HCT116 (cell line): Measurements from ENCODE around the gene NR1D2. TPM values are rescaled to one million over a fixed set of nuclear protein-coding genes. Genes with fewer than 3 reads are reported as not detected.

Source experiments
- ATAC-seq: fragments of 200-7000 bp; cut with Tn5 transposase; 2 replicates; pipeline ENCODE4 v1.9.1; 2020; ENCODE audit warnings: mild to moderate bottlenecking, moderate library complexity
- BruUV-seq: library from RNA; stranded (reverse); fragments of 400-500 nt; replicated peaks from 2 replicates; lab custom pipeline; 2021; lab: Mats Ljungman, UMichigan
- CTCF ChIA-PET: fragments of 300-600 bp; sonication (Branson Sonifier 250); formaldehyde crosslinking; loops from one replicate; lab custom pipeline; 2021; ENCODE audit warnings: antibody characterized with exemption; lab: Charles Lee
- POLR2A ChIA-PET: fragments of 300-600, 350-600 bp; sonication (Branson Sonifier 250); formaldehyde crosslinking; loops from one replicate; lab custom pipeline; 2021; ENCODE audit warnings: antibody characterized with exemption; lab: Charles Lee
- RAD21 ChIA-PET, 2 experiments: fragments of 300-600 bp; sonication (Branson Sonifier 250); formaldehyde crosslinking; loops; one replicate each; lab custom pipeline; 2023; ENCODE audit warnings: low total read pairs in 2 of 2; ENCODE audit not compliant: uncharacterized antibody in 2 of 2, unreplicated experiment in 2 of 2, low non-redundant PET in 1 of 2; lab: Charles Lee
- DNase-seq: peaks from one replicate; pipeline ENCODE4 v3.0.0-alpha.2; 2010; ENCODE audit warnings: low read depth, low spot score
- H2AFZ ChIP-seq: fragments of 200-600 bp; shearing (Covaris generic), sonication (generic); 2 replicates; pipeline ENCODE4 v1.6.1; 2017; ENCODE audit warnings: low read depth, mixed run types, mixed read lengths, antibody characterized with exemption, low read length; ENCODE audit not compliant: poor library complexity, severe bottlenecking
- H3K27ac ChIP-seq: 2 replicates; pipeline ENCODE4 v1.5.1; 2012; ENCODE audit warnings: low read depth, low read length
- H3K27me3 ChIP-seq: fragments of 200-600 bp; sonication (generic); 2 replicates; pipeline ENCODE4 v1.6.1; 2016; ENCODE audit warnings: mixed run types, low read length, mixed read lengths; ENCODE audit not compliant: insufficient read depth
- H3K36me3 ChIP-seq, 2 experiments: fragments of 200-500 bp in 1 of 2; fragments of 200-600 bp in 1 of 2; sonication (Bioruptor generic) in 1 of 2; sonication (generic) in 1 of 2; 2 replicates each; pipeline versions ENCODE4 v1.5.1 to v1.6.1; 2014 to 2016; ENCODE audit warnings: low read length in 2 of 2, inconsistent platforms in 1 of 2, mixed read lengths in 1 of 2, mixed run types in 1 of 2; ENCODE audit not compliant: insufficient read depth in 2 of 2, control insufficient read depth in 1 of 2
- H3K4me1 ChIP-seq, 2 experiments: fragments of 200-600 bp in 1 of 2; sonication (generic) in 1 of 2; 2 replicates each; pipeline versions ENCODE4 v1.5.1 to v1.6.1; 2012 to 2017; ENCODE audit warnings: low read length in 2 of 2, inconsistent platforms in 1 of 2, mild to moderate bottlenecking in 1 of 2, mixed read lengths in 1 of 2, mixed run types in 1 of 2, moderate library complexity in 1 of 2; ENCODE audit not compliant: insufficient read depth in 2 of 2, control insufficient read depth in 1 of 2
- H3K4me2 ChIP-seq: fragments of 200-600 bp; sonication (generic); 2 replicates; pipeline ENCODE4 v1.6.1; 2017; ENCODE audit warnings: mixed run types, low read length, mixed read lengths
- H3K4me3 ChIP-seq, 2 experiments: fragments of 200-600 bp in 1 of 2; sonication (generic) in 1 of 2; replicated peaks in 1 of 2; 2 replicates each; pipeline ENCODE4 v1.5.1; 2011 to 2016; ENCODE audit warnings: low read length in 2 of 2, control low read depth in 1 of 2, low read depth in 1 of 2, mild to moderate bottlenecking in 1 of 2, mixed read lengths in 1 of 2, mixed run types in 1 of 2
- H3K79me2 ChIP-seq: fragments of 200-600 bp; sonication (generic); 2 replicates; pipeline ENCODE4 v1.6.1; 2017; ENCODE audit warnings: mild to moderate bottlenecking, mixed run types, low read length, moderate library complexity, mixed read lengths; ENCODE audit not compliant: insufficient read depth
- H3K9ac ChIP-seq: fragments of 200-600 bp; sonication (generic); 2 replicates; pipeline ENCODE4 v1.6.1; 2016; ENCODE audit warnings: low read length, mixed read lengths
- H3K9me2 ChIP-seq: fragments of 200-600 bp; sonication (generic), shearing (Covaris generic); 2 replicates; pipeline ENCODE4 v1.6.1; 2017; ENCODE audit warnings: mixed run types, mild to moderate bottlenecking, moderate library complexity; ENCODE audit not compliant: insufficient read depth
- H3K9me3 ChIP-seq, 2 experiments: fragments of 200-500 bp in 1 of 2; fragments of 200-600 bp in 1 of 2; sonication (Bioruptor generic) in 1 of 2; sonication (generic) in 1 of 2; 2 replicates each; pipeline ENCODE4 v1.6.1; 2014 to 2017; ENCODE audit warnings: low read length in 2 of 2, mixed read lengths in 2 of 2, inconsistent platforms in 1 of 2, low read depth in 1 of 2, mild to moderate bottlenecking in 1 of 2, mixed run types in 1 of 2, moderate library complexity in 1 of 2; ENCODE audit not compliant: control insufficient read depth in 1 of 2, insufficient read depth in 1 of 2
- H4K20me1 ChIP-seq: fragments of 200-600 bp; sonication (generic), shearing (Covaris generic); 2 replicates; pipeline ENCODE4 v1.6.1; 2017; ENCODE audit warnings: mixed run types, mild to moderate bottlenecking, moderate library complexity; ENCODE audit not compliant: insufficient read depth
- ATF3 ChIP-seq: IDR thresholded peaks from 2 replicates; pipeline ENCODE4 v1.6.1; 2012
- EGR1 ChIP-seq: IDR thresholded peaks from 2 replicates; pipeline ENCODE4 v1.6.1; 2012; ENCODE audit warnings: low read depth
- ELF1 ChIP-seq: IDR thresholded peaks from 2 replicates; pipeline ENCODE4 v1.6.1; 2012; ENCODE audit warnings: low read depth, borderline replicate concordance
- EZH2 ChIP-seq: fragments of 200-600 bp; sonication (generic); IDR thresholded peaks from 2 replicates; pipeline ENCODE4 v1.6.1; 2017; ENCODE audit warnings: antibody characterized with exemption, mixed run types
- EZH2phosphoT487 ChIP-seq: fragments of 200-600 bp; IDR thresholded peaks from 2 replicates; pipeline ENCODE4 v1.6.1; 2018; ENCODE audit warnings: antibody characterized with exemption, borderline replicate concordance
- FOSL1 ChIP-seq: IDR thresholded peaks from 2 replicates; pipeline ENCODE4 v1.6.1; 2012; ENCODE audit warnings: low read depth
- JUND ChIP-seq: IDR thresholded peaks from 2 replicates; pipeline ENCODE4 v1.6.1; 2012
- MAX ChIP-seq: IDR thresholded peaks from 2 replicates; pipeline ENCODE4 v1.6.1; 2012
- POLR2A ChIP-seq: IDR thresholded peaks from 2 replicates; pipeline ENCODE4 v1.7.0; 2011; ENCODE audit warnings: borderline replicate concordance; ENCODE audit not compliant: insufficient read depth, insufficient read length; ENCODE audit errors: extremely low read depth
- RAD21 ChIP-seq: IDR thresholded peaks from 2 replicates; pipeline ENCODE4 v1.6.1; 2012; ENCODE audit warnings: low read depth, mild to moderate bottlenecking
- SIN3A ChIP-seq: IDR thresholded peaks from 2 replicates; pipeline ENCODE4 v1.6.1; 2012; ENCODE audit warnings: low read depth
- SP1 ChIP-seq: IDR thresholded peaks from 2 replicates; pipeline ENCODE4 v1.6.1; 2012; ENCODE audit warnings: low read depth
- SRF ChIP-seq: IDR thresholded peaks from 2 replicates; pipeline ENCODE4 v1.6.1; 2012; ENCODE audit warnings: low read depth
- ZNF274 ChIP-seq: fragments of 200-500 bp; sonication (Bioruptor generic); IDR thresholded peaks from 2 replicates; pipeline ENCODE4 v1.6.1; 2014; ENCODE audit warnings: mild to moderate bottlenecking, low read depth, low read length, inconsistent platforms
- intact Hi-C: fragments of 100-400 bp; cut with micrococcal nuclease; formaldehyde crosslinking; loops from 2 replicates; pipeline ENCODE4 v1.10.0; 2022
- total RNA-seq: library from RNA; stranded (reverse); gene quantifications from one replicate; pipeline ENCODE4 v1.2.1, GENCODE V29; 2021; ENCODE audit not compliant: unreplicated experiment

NR1D2 gene
- total RNA-seq, 1 experiment from 2014 or later: 60.9 TPM

GRCh38 chr3:23984934-23985333, 39.8 kb downstream of the NR1D2 start:
- TF ChIP-seq EZH2phosphoT487 (no peak), POLR2A (no peak), RAD21 (no peak), SRF (no peak), ELF1 (no peak), ATF3 (no peak), MAX (no peak), SIN3A (no peak), SP1 (no peak), EGR1 (no peak), ZNF274 (no peak), JUND (no peak), FOSL1 (no peak), EZH2 (no peak)
- CTCF ChIA-PET: no interaction called here
- Histone ChIP-seq H3K4me2 (no peak overlapping the region), H2AFZ (no peak overlapping the region), H3K27ac (no peak overlapping the region), H3K9me2 (no peaks in the 10 kb centered on the region), H3K4me1 (no peaks in the 10 kb centered on the region), H3K36me3 (no peaks in the 10 kb centered on the region), H3K27me3 (no peaks in the 10 kb centered on the region), H3K9me3 (no peaks in the 10 kb centered on the region), H3K9ac (no peak overlapping the region), H4K20me1 (no peaks in the 10 kb centered on the region), H3K79me2 (no peaks in the 10 kb centered on the region), H3K4me3 (no peak overlapping the region)
- intact Hi-C loops: no loop called here
- ATAC-seq: no peak
- no TSS peak for BruUV-seq
- POLR2A ChIA-PET: no interaction called here
- DNase-seq: no peak
- RAD21 ChIA-PET: no interaction called here
